NCI-H82 (cell line): ENCODE data around the gene CDCA7.
"Not testable (repeated sequence)": the region's sequence is repeated elsewhere in the genome, so short reads cannot be mapped to it uniquely, and the experiment has no call there.

ENCODE experiments used
- DNase-seq: peaks from one replicate; lab custom pipeline; 2025; lab: John Stamatoyannopoulos, UW

Gene CDCA7

DNA sequence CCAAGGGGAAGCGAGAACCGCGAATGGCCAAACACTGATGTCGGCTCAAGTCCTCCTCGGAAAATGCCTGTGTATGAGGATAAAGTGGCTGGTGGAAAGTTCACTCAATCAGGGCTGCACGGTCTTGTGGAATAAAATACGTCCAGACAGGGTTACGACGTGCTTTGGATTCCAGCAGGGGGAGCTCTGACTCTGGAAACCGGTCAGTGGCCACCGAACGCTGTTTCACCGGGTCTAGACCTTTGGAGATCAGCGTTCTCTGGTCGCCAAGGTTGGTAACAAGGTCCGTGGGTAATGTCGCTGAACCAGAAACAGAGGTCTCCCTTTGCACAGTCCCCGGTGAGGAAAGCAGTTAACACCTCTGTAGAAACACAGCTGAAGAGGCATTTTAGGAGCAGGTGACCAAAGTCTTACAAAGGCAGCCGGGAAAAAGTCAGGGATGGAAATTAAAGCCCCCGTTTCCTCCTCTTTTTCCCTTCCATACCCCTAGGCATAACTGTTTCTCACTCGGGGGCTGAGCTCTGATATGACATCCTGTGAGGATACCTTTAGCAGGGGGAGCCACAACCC, 47.8 kb downstream of the CDCA7 start:
- DNase-seq: peak; percentile 98

DNA sequence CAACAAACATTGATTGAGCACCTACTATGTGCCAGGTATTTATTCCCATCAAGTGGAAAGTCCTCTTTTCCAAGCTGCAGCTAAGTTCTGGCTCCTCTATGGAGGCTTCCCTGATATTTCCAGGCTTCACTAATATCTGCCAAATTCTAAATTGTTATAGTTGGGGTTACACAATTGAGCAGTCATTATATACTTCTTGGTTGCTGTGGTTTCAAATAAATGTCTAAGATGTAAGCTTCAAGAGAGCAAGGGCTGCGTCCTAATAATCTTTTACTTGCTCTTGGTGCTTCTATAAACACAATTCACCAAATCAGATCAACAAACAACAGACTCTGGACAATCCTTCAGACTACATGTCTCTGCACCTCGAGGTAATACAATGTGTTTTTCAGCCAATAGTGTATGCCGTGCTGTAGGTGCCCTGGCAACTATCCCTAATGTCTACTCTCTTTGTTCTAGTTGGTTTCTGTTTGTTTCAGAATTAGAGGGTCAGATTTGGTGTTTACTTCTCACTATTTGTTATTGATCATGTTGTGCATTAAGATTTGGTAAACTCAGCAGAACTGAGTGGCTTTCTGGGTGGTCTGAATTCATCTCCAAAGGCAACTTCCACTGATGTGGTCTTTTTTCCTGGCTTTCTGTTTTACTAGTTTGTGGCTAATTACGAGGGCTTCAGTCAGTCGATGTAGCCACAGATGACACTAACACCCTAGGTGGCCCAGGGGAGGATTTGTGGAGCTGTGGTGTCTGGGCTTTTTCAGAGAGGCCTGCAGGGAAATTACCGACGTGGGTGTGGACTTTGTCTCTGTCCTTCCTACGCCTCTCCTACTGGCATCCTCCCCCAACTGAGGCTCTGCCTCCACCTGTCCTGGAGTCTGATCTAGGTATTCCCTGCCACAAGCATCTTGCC, 50.4 kb downstream of the CDCA7 start:
- no peak for DNase-seq

DNA sequence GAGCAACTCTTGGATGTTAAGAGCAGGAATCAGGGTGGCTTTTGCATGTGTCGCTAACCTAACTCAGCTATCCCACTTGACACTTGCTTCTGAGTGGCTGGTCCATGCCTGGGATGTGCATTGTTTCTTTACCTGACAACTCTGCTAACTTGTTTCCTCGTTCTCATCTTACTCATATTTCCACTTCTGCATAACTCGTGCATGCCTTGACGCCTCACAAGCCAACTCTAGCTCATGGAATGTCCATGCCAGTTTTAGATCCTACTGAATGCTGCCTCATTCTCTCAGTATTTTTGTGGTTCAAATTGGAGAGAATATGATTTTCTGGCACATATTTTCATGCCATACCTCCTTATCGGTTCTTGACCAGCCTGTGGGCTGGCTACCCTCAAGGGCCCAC, 52.5 kb downstream of the CDCA7 start:
- DNase-seq: no peak

- no peak for DNase-seq
These were observed 53.0 kb downstream of the CDCA7 start for GRCh38 chr2:173407646-173408045.

- DNase-seq: no peak
These were observed 55.9 kb downstream of the CDCA7 start for GRCh38 chr2:173410579-173410978.

GRCh38 chr2:173412628-173413027, 58.0 kb downstream of the CDCA7 start:
- peak; percentile 98 for DNase-seq

- peak; percentile 87 for DNase-seq
These were observed 60.2 kb downstream of the CDCA7 start for GRCh38 chr2:173414823-173415322.

- DNase-seq: peak; percentile 99
These were observed 61.0 kb downstream of the CDCA7 start for GRCh38 chr2:173415431-173416381.

GRCh38 chr2:173416415-173417152, 61.9 kb downstream of the CDCA7 start:
- not testable (repeated sequence) for DNase-seq

DNA sequence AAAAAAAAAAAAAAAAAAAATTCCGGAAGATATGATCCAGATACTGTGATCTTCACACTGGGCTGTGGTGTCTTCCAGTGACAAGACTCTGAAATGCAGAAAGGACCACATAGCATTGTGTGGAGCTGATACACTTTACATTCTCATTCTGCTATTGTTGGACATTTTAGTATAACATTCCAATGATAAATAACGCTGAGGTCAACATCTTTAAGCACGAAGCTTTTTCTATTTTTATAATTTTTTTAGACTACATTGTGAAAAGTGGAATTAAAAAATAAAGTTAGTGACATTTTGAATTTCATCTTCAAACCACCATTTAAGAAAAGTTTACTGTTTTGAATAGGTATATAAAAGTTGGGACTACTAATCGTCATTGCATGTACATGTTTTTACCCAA, 62.7 kb downstream of the CDCA7 start:
- DNase-seq: no peak

GRCh38 chr2:173417802-173418201, 63.1 kb downstream of the CDCA7 start:
- DNase-seq: no peak
